Stimulated activated naive CD8-positive, alpha-beta T cell treated with anti-CD3 and anti-CD28 coated beads, Interleukin-15, amount 100 ng/mL, for 72 hours (primary cell): ENCODE data around the gene PBX1.

Experiments used
- ATAC-seq: fragments of 150-1000 bp; cut with Tn5 transposase; 2 replicates; pipeline ENCODE4 v1.10.0; 2021; ENCODE audit warnings: mild to moderate bottlenecking, moderate library complexity
- DNase-seq, 2 donors: peaks; one replicate each; pipeline ENCODE4 v3.0.0; 2021 to 2022
- H3K27ac Mint-ChIP-seq, 2 donors: one replicate each; pipeline ENCODE4 v1.8.0; 2022; ENCODE audit warnings: mild to moderate bottlenecking in 2 of 2, mixed read lengths in 2 of 2, moderate library complexity in 2 of 2
- H3K27me3 Mint-ChIP-seq: one replicate; pipeline ENCODE4 v1.8.0; 2022; ENCODE audit warnings: mixed read lengths
- H3K4me1 Mint-ChIP-seq: one replicate; pipeline ENCODE4 v1.8.0; 2022; ENCODE audit warnings: mild to moderate bottlenecking, mixed read lengths
- H3K4me3 Mint-ChIP-seq, 2 donors: one replicate each; pipeline ENCODE4 v1.8.0; 2022; ENCODE audit warnings: mild to moderate bottlenecking in 2 of 2, mixed read lengths in 2 of 2, moderate library complexity in 1 of 2
- H3K9me3 Mint-ChIP-seq, 2 donors: one replicate each; pipeline ENCODE4 v1.8.0; 2022; ENCODE audit warnings: mixed read lengths in 2 of 2

The PBX1 gene

GRCh38 chr1:164617377-164618201 is 58.6 kb downstream of the PBX1 start:
- no peaks in the 10 kb centered on the region for H3K4me1 Mint-ChIP-seq
- no peaks in the 10 kb centered on the region for H3K27me3 Mint-ChIP-seq
- DNase-seq (no peak), ATAC-seq (no peak)
- H3K27ac Mint-ChIP-seq: no peak overlapping the region
- H3K4me3 Mint-ChIP-seq: no peak overlapping the region
- no peaks in the 10 kb centered on the region for H3K9me3 Mint-ChIP-seq

GRCh38 chr1:164618202-164618564 is 59.2 kb downstream of the PBX1 start:
- H3K4me1 Mint-ChIP-seq: no peaks in the 10 kb centered on the region
- H3K9me3 Mint-ChIP-seq: no peaks in the 10 kb centered on the region
- no peak for ATAC-seq
- no peak overlapping the region for H3K4me3 Mint-ChIP-seq
- no peaks in the 10 kb centered on the region for H3K27me3 Mint-ChIP-seq
- DNase-seq: no peak
- no peak overlapping the region for H3K27ac Mint-ChIP-seq

- Mint-ChIP-seq H3K4me1 (no peaks in the 10 kb centered on the region), H3K4me3 (no peak overlapping the region), H3K27me3 (no peaks in the 10 kb centered on the region), H3K27ac (no peak overlapping the region), H3K9me3 (no peaks in the 10 kb centered on the region)
- ATAC-seq (no peak), DNase-seq (no peak)
Observed at GRCh38 chr1:164619006-164619784, 60.2 kb downstream of the PBX1 start.

GRCh38 chr1:164622068-164622845 is 63.3 kb downstream of the PBX1 start:
- no peak overlapping the region for H3K27ac Mint-ChIP-seq
- ATAC-seq (no peak), DNase-seq (no peak)
- peaks cover 6% of the 10 kb centered on the region for H3K4me1 Mint-ChIP-seq
- H3K4me3 Mint-ChIP-seq: no peak overlapping the region
- no peaks in the 10 kb centered on the region for H3K27me3 Mint-ChIP-seq
- no peaks in the 10 kb centered on the region for H3K9me3 Mint-ChIP-seq

GRCh38 chr1:164623805-164624204 is 64.8 kb downstream of the PBX1 start:
- Mint-ChIP-seq H3K4me3 (no peak overlapping the region), H3K27ac (no peak overlapping the region), H3K9me3 (no peaks in the 10 kb centered on the region), H3K27me3 (no peaks in the 10 kb centered on the region), H3K4me1 (peaks cover 6% of the 10 kb centered on the region)
- DNase-seq: no peak
- no peak for ATAC-seq

- Mint-ChIP-seq H3K4me3 (no peak overlapping the region), H3K4me1 (peaks cover 6% of the 10 kb centered on the region), H3K27ac (no peak overlapping the region), H3K9me3 (no peaks in the 10 kb centered on the region), H3K27me3 (no peaks in the 10 kb centered on the region)
- ATAC-seq: no peak
- DNase-seq: no peak
Observed at GRCh38 chr1:164624400-164624799, 65.4 kb downstream of the PBX1 start.

- H3K9me3 Mint-ChIP-seq: no peaks in the 10 kb centered on the region
- no peak overlapping the region for H3K27ac Mint-ChIP-seq
- DNase-seq (no peak), ATAC-seq (no peak)
- H3K27me3 Mint-ChIP-seq: no peaks in the 10 kb centered on the region
- H3K4me1 Mint-ChIP-seq: peaks cover 6% of the 10 kb centered on the region
- H3K4me3 Mint-ChIP-seq: no peak overlapping the region
Observed at GRCh38 chr1:164625004-164625617, 66.1 kb downstream of the PBX1 start.

GRCh38 chr1:164628772-164629171 is 69.8 kb downstream of the PBX1 start:
- no peaks in the 10 kb centered on the region for H3K27me3 Mint-ChIP-seq
- H3K9me3 Mint-ChIP-seq: no peaks in the 10 kb centered on the region
- DNase-seq (no peak), ATAC-seq (no peak)
- no peak overlapping the region for H3K27ac Mint-ChIP-seq
- H3K4me1 Mint-ChIP-seq: peaks cover 6% of the 10 kb centered on the region
- H3K4me3 Mint-ChIP-seq: no peak overlapping the region

- Mint-ChIP-seq H3K9me3 (no peaks in the 10 kb centered on the region), H3K27me3 (no peaks in the 10 kb centered on the region), H3K4me3 (no peak overlapping the region), H3K27ac (no peak overlapping the region), H3K4me1 (peaks cover 6% of the 10 kb centered on the region)
- ATAC-seq (no peak), DNase-seq (no peak)
Observed at GRCh38 chr1:164629971-164630370, 71.0 kb downstream of the PBX1 start.

GRCh38 chr1:164630626-164631396 is 71.8 kb downstream of the PBX1 start:
- DNase-seq (no peak), ATAC-seq (no peak)
- H3K4me1 Mint-ChIP-seq: no peaks in the 10 kb centered on the region
- H3K27me3 Mint-ChIP-seq: no peaks in the 10 kb centered on the region
- H3K27ac Mint-ChIP-seq: no peak overlapping the region
- no peaks in the 10 kb centered on the region for H3K9me3 Mint-ChIP-seq
- H3K4me3 Mint-ChIP-seq: no peak overlapping the region

- ATAC-seq (no peak), DNase-seq (no peak)
- no peaks in the 10 kb centered on the region for H3K9me3 Mint-ChIP-seq
- no peak overlapping the region for H3K4me3 Mint-ChIP-seq
- no peaks in the 10 kb centered on the region for H3K4me1 Mint-ChIP-seq
- H3K27ac Mint-ChIP-seq: no peak overlapping the region
- no peaks in the 10 kb centered on the region for H3K27me3 Mint-ChIP-seq
Observed at GRCh38 chr1:164631751-164632150, 72.8 kb downstream of the PBX1 start.

- ATAC-seq (no peak), DNase-seq (no peak)
- no peaks in the 10 kb centered on the region for H3K27me3 Mint-ChIP-seq
- H3K9me3 Mint-ChIP-seq: no peaks in the 10 kb centered on the region
- no peak overlapping the region for H3K4me3 Mint-ChIP-seq
- no peaks in the 10 kb centered on the region for H3K4me1 Mint-ChIP-seq
- no peak overlapping the region for H3K27ac Mint-ChIP-seq
Observed at GRCh38 chr1:164633997-164634396, 75.0 kb downstream of the PBX1 start.

GRCh38 chr1:164635059-164635802 is 76.2 kb downstream of the PBX1 start:
- DNase-seq: no peak
- no peak overlapping the region for H3K4me3 Mint-ChIP-seq
- no peaks in the 10 kb centered on the region for H3K9me3 Mint-ChIP-seq
- no peak for ATAC-seq
- no peak overlapping the region for H3K27ac Mint-ChIP-seq
- no peaks in the 10 kb centered on the region for H3K4me1 Mint-ChIP-seq
- no peaks in the 10 kb centered on the region for H3K27me3 Mint-ChIP-seq
